Measurements from ENCODE around the gene VOPP1.
"Not testable (repeated sequence)": the region's sequence is repeated elsewhere in the genome, so short reads cannot be mapped to it uniquely, and the experiment has no call there.

Gene VOPP1

GRCh38 chr7:55488216-55488615 lies 84.1 kb downstream of the VOPP1 start:
- DNase-seq (ENCODE audit: low spot score), result no peak

- DNase-seq (ENCODE audit: low spot score), result no peak
Observed at GRCh38 chr7:55486991-55487390, 85.3 kb downstream of the VOPP1 start.

- no peak for DNase-seq (ENCODE audit: low spot score)
Observed at GRCh38 chr7:55486192-55486590, 86.1 kb downstream of the VOPP1 start.

- no peak for DNase-seq (ENCODE audit: low spot score)
Observed at GRCh38 chr7:55485501-55486191, 86.7 kb downstream of the VOPP1 start.

- no peak for DNase-seq (ENCODE audit: low spot score)
Observed at GRCh38 chr7:55484834-55485233, 87.5 kb downstream of the VOPP1 start.

- no peak for DNase-seq (ENCODE audit: low spot score)
Observed at GRCh38 chr7:55484241-55484640, 88.1 kb downstream of the VOPP1 start.

- no peak for DNase-seq (ENCODE audit: low spot score)
Observed at GRCh38 chr7:55483046-55483445, 89.3 kb downstream of the VOPP1 start.

- DNase-seq (ENCODE audit: low spot score), result no peak
Observed at GRCh38 chr7:55481155-55481554, 91.1 kb downstream of the VOPP1 start.

- DNase-seq (ENCODE audit: low spot score), result no peak
Observed at GRCh38 chr7:55478700-55479099, 93.6 kb downstream of the VOPP1 start.

GRCh38 chr7:55477781-55478374 lies 94.4 kb downstream of the VOPP1 start:
- DNase-seq (ENCODE audit: low spot score), result no peak

GRCh38 chr7:55476852-55477780 lies 95.2 kb downstream of the VOPP1 start:
- no peak for DNase-seq (ENCODE audit: low spot score)

- no peak for DNase-seq (ENCODE audit: low spot score)
Observed at GRCh38 chr7:55475855-55476803, 96.2 kb downstream of the VOPP1 start.

- no peak for DNase-seq (ENCODE audit: low spot score)
Observed at GRCh38 chr7:55474944-55475854, 97.1 kb downstream of the VOPP1 start.

GRCh38 chr7:55473932-55474331 lies 98.4 kb downstream of the VOPP1 start:
- no peak for DNase-seq (ENCODE audit: low spot score)

- DNase-seq (ENCODE audit: low spot score), result no peak
Observed at GRCh38 chr7:55472928-55473725, 99.2 kb downstream of the VOPP1 start.

- not testable (repeated sequence) for DNase-seq (ENCODE audit: low spot score)
Observed at GRCh38 chr7:55472406-55472805, 99.9 kb downstream of the VOPP1 start.

- DNase-seq (ENCODE audit: low spot score), result not testable (repeated sequence)
Observed at GRCh38 chr7:55471594-55471993, 100.7 kb downstream of the VOPP1 start.

- no peak for DNase-seq (ENCODE audit: low spot score)
Observed at GRCh38 chr7:55470261-55470660, 102.0 kb downstream of the VOPP1 start.

GRCh38 chr7:55469721-55470120 lies 102.6 kb downstream of the VOPP1 start:
- no peak for DNase-seq (ENCODE audit: low spot score)

- DNase-seq (ENCODE audit: low spot score), result no peak
Observed at GRCh38 chr7:55469271-55469681, 103.0 kb downstream of the VOPP1 start.

Data from ecto neural progenitor cell (in vitro differentiated cells).